ENCODE measurements around the gene RABIF.

- TF ChIP-seq POLR2A (IDR thresholded peaks at IDR 0.05) (no peak), CTCF (IDR thresholded peaks at IDR 0.05) (no peak)
Observed at GRCh38 chr1:202844259-202844658, 44.7 kb downstream of the RABIF start.

Data from upper lobe of left lung (tissue), 4 donors.